ENCODE data around the gene LTB4R.

Gene LTB4R

DNA sequence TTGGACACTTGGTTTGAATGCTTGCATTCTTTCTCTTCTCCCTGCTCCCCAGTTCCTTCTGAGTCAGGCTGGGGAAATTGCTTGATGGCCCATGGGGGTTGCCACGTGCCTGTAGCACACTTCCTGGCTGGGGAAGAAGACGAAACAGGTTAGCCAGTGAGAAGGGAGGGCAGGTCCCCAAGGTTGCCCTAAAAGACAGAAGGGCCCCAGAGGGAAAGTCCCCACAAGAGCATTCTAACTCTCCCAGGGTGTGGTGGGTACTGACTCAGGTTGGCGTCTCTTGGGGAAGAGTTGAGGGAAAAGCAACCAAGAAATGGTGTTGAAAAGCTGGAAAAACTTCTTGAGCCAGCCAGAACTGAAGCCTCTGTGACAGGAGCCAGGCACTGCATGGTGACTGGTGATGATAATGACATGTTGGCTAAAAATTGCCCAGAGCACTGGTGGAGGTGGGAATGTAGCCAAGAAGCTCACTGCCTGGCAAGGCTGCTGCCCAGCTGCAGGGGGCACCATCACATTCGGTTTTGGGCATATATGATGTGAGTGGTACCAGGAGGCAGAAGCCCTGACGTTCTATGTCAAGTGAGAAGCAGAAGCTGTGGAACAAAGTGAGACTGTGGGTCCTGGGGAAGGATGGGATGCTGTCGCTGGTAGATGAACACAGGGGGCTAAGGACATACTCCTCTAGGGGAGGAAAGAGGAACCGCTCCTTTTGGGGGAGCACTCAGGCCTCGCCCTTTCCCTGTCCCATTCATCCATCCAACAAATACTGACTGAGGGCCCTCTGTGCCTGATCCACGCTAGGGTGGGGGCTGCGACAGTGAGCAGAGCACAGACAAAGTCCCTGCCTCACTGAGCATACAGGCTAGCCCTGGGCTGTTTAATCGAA is 31.8 kb upstream of the LTB4R start:
- peak; percentile 32 for DNase-seq (ENCODE audit: low spot score)

DNA sequence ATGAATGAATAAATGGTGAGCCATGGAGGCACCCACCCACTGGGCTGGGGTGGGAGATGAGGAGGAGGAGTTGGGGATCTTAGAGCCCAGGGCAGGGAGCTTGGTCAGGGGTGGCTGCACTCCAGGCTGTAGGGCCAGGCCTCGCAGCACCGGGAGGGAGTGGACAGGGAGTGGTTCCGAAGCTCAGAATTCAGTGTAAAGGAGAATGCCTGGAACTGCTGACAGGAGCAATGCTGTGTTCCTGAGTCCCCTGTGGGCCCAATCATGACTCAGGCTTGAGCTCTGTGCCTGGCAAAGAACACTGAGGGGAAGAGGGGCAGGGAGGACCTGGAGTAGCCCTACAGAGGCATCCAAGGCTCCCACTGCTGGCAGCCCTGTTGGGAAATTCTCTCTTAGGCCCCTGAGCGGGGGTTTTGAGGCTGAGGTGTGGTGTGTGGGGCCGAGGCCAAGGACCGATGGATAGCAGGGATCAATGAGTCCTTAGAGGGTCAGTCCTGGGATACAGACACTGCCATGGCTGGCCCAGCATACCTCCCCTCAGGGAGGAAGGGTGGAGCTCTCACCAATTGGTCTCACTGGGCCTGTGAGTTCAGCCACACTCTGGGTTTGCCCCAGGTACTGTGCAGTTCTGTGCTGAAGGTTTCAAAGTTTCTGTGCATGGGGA is 30.4 kb upstream of the LTB4R start:
- no peak for DNase-seq (ENCODE audit: low spot score)

DNA sequence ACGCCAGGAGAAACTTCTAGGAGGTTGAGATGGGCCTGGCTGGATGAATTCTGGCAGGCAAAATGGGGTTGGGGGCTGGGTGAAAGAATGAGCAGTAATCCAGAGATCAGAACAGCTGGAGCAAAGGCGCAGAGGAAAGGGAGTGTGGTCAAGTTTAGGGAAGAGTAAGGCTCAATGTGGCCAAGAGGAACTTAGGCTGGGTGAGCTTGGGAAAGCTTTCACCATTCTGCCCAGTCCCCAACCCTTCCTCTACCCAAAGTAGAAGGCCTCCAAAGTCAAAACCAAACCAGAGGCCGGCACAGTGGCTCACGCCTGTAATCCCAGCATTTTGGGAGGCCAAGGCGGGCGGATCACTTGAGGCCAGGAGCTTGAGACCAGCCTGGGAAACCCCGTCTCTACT is 29.7 kb upstream of the LTB4R start:
- DNase-seq (ENCODE audit: low spot score): no peak

DNA sequence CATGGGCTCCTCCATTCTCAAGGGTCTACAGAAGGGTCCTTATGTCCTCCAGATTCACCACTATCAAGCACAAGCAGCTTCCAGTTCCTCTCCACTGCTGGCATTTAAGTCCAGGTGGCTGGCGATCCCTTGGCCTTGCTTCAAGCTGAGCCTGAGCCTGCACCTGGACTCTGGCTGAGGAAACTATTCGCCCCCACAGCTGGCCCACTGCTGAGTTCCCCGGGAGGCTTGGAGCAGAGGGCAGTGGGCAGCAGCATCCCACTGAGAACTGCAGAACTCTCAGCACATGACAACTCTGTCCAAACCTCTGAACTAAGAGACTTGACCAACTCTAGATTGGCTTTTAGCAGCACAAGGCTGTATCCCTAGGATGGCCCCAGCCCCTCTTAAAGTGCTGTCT is 28.6 kb upstream of the LTB4R start:
- no peak for DNase-seq (ENCODE audit: low spot score)

DNA sequence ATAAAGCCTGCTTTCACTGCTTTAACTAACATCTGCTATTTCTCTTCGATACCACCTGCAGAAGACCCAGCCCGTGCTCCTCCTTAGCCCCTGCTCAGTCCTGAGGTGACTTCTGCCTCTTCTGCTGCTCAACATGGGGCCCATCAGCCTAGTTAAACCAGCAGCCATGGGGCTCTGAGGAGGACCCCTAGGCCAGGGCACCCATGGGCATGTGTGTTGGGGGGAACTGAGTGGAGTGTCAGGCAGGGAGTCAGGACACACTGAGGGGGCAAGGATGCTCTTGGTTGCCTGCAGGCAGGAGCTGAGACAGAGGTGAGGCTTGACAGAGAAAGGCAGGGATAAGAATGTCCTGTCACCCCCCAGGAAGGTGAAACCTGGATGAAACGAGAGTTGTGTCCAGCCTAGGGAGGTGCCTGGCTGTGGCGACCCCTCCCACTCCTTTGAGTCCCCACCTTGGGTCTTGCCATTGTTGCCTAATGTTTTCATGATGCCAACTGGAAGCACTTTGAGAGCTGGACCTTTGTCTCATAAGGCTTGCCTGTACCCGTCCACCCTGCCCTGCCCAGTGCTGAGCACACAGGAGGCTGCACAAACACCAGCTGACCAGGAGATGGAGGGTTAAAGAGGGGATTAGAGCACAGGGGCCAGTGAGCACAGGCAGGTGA is 27.4 kb upstream of the LTB4R start:
- no peak for DNase-seq (ENCODE audit: low spot score)

DNA sequence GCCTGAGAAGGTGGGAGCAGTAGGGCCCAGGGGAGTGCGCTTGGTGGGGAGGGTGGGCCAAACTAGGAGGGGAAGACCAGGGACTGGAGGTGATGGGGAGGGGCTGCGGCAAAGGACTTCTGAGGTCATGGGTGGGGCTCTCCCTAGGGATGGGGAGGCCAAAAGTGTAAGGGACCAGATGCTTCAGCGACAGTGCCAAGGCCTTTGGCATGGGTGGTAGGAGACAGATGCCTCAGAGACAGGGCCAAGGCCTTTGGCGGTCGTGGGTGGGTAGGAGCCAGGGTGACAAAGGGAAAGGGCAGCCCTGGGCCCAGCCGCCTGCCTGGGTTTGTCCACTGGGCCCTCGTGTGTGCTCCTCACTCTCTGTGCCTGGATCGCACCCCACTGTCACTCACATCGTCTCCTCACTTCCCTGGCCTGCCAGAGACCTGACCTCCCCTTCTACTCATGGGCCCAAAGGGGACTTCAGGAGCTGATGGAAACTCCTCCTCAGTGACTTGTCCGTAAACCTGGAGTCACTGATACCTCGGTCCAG is 26.7 kb upstream of the LTB4R start:
- no peak for DNase-seq (ENCODE audit: low spot score)

DNA sequence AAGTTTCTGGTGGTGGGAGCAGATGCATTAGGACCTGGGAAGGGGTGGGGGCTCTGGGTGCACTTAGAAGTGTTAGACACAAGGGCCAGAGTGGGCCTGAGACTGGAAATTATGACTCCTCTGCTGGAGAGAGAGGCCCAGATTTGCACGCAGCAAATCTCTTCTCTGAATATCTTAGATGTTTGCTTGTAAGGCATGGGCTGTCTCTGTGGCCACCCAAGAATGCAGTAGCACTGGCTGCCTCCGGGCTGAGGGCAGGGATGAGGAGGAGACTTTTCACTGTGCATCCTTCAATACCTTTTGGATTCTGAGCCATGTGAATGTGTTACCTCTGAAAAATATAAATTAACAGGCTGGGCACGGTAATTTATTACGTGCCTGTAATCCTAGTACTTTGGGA is 26.0 kb upstream of the LTB4R start:
- DNase-seq (ENCODE audit: low spot score): no peak

DNA sequence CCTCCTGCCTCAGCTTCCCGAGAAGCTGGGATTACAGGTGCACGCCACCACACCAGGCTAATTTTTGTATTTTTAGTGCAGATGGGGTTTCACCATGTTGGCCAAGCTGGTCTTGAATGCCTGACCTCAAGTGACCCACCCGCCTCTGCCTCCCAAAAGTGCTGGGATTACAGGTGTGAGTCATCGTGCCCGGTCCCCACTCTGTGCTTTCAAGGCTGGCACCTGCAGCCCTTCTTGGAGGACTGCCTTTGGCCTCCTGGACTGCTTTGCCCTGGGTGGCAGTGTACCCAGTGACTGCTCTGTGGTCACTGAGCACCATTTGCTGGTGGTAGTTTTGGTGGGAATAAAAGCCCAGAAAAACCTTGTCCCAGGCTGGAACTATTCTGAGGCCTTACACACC is 24.3 kb upstream of the LTB4R start:
- DNase-seq (ENCODE audit: low spot score): no peak

DNA sequence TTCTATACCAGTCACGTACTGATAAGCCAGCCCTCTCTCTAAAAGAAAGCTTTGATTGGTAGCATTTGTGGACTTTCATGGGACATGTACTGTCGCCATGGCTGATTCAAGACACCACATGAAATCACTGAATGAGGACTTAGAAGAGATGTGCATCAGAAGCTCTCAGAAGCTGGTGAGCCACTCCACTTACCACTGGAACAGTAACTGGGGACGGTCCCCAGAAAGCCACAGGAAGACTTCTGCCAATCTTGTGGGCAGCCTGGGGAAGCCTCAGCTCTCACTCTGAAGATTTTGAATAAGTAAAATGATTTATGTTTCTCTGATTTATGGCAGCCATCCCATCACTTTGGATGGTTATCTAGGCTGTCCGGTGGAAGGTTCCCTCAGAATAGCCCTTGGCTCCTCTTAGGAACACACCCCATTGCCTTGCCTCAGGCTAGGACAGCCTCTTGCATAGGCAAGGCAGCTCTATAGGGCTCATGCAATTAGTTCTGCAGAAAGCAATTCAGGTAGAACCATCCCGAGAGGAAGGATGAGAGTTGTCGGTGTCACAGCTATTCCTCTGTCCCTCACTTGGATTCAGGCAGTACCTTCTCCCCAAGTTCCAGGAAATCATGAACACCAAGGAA is 21.5 kb upstream of the LTB4R start:
- no peak for DNase-seq (ENCODE audit: low spot score)

DNA sequence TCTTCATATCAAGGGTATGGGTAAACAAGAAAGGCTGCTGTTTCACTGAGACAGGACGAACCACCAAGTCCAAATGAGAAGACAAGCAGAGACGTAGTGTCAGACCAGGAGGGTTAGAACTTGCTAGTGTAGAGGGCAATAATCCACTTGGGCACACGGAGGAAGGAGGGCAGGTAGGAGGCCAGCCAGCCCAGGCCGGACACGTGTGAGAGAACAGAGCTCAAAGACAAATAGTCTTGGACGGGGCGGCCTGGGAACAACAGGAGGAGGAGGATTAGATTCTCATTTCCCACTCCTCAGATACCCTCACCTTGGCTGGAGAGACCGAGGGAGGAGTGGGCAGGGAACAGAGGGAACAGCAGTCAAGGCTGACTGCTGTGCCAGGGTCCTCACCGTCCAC is 20.6 kb upstream of the LTB4R start:
- DNase-seq (ENCODE audit: low spot score): no peak

DNA sequence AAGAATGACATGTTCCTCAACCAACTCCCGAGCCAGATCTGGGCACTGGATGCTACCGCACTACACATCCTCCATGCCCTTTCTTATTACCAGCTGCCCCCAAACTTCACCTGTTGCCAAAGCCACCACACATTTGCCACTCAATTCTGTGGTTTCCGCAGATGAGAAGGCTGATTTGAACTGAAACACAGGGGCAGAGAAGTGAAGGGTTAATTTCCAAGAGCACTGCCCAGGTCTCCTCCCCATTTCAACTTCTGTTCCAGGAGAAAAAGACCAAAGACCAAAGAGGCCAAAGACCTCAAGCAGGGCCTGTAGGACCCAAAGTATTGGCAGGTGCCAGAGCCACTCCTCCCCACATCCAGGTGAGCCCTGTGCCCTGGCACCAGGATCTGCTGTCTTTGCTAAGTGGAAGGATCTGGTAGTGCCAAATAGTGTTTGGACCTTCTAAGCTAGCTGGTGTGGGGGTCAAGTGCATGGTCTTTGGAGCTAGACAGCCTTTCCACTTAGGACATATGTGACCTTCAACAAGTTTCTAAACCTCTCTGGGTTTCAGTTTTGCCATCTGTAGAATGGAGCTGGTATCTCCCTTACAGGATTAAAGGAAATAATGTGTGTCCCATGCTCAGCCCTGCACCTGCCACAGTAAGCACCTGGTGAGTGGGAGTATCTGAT is 19.7 kb upstream of the LTB4R start:
- DNase-seq (ENCODE audit: low spot score): no peak

DNA sequence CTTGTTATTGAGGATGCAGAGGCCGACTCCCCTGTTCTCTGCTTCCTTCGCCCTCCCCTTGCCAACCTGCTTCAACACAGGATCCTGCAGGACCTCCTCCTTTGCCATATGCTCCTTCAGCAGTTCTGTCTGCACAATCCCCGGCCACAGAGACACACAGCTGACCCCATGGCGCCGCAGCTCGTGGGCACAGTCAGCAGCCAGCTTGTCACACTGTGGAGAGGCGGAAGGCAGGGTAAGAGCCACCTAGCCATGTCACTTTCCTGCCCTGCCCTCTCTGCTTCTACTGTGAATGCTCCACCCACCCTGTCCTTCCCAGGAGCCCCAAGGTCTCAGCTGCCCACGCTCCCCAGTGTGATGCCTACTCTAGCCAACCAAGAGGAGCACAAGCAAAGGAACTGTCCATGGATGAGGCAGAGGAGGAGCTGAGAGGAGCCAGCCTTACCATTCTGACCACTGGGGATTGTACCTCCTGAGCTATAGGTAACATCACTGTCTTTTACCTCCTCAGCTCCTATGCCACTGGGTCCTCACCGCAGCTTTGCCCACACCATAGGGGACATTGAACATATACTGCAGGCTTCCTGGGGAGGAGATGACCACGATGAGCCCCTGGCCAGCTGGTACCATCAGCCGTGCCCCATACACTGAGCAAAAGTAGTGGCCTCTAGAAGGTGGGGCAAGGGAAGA is 19.0 kb upstream of the LTB4R start:
- no peak for DNase-seq (ENCODE audit: low spot score)

DNA sequence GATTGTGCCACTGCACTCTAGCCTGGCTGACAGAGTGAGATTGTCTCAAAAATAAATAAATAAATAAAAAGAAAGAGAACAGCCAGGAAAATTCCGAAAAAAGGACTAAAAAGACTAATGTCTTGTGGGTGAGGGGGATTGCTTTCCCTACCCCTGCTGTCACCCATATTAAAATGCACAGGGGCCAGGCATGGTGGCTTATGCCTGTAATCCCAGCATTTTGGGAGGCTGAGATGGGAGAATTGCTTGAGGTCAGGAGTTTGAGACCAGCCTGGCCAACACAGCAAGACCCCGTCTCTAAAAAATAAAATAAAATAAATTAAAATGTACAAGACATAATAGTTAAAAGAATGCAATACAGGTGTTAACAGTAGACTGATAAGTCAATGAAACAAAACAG is 17.8 kb upstream of the LTB4R start:
- DNase-seq (ENCODE audit: low spot score): no peak

DNA sequence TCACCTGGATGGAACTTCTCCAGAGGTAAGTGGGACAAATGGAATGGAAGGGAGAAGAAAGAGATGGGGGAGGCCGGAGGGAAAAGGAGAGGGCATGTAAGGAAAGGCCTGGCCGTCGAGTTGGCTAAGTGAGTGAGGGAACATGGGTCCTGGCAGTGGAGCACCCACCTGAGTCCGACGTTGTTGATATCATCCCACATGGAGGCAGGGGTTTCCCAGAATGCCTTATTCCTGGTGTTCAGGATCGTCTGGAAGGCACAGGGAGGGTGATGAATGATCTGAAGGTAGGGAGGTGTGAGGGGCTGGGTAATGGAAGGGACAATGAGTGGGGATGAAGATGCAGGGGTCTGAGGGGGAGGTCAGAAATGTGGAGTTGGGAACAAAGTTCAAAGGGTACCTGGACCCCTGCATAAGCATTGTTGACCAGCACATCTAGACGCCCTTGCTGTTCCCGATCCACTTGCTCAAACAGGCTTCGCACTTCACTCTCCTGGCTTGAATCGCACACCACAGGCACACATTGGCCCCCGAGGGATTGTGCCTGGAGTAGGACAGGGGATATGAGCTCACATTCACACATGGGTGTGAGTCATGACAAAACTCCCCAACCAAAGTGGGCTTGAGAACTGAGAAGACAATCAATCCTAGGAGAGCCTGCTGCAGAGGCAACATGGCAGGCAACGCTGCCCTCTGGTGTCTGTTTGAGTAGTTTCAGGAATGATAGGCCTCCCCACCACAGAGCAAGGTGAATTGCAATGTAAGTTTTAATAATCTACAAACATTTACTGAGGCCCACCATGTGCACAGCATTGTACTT is 14.8 kb upstream of the LTB4R start:
- peak; percentile 85 for DNase-seq (ENCODE audit: low spot score)

DNA sequence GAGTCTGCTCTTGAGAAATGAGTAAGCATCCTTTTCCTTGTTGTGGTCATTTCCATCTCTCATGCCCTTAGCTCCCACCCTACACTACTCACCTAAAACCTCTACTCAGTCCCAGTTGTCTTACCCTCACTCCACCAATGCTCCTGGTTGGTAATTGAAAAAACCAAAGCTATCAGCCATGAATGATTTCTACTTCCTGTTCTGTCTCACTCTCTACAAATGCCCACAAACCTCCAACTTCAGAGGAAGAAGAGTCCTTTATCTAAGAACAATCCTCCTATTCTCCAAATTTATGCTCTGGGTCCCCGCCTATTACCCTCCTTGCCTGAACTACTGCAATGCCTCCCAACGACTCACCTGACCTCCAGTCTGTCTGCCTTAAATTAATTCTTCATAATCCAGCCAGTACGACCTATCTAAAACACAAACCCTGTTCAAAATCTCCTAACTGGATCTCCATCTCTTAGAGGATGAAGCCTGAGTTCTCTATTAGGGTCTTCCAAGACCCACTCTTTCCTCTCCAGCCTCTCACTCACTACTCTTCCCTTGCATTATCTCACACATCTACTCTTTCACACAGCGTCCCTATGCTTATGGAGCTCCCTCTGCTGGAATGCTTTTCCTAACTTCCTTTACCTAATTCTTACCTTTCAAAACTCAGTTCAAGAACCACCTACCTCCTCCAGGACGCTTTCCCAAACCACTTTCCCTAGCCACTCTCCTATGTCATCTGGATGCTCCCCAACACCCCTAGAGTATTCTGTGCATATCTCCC is 13.9 kb upstream of the LTB4R start:
- DNase-seq (ENCODE audit: low spot score): peak; percentile 41

DNA sequence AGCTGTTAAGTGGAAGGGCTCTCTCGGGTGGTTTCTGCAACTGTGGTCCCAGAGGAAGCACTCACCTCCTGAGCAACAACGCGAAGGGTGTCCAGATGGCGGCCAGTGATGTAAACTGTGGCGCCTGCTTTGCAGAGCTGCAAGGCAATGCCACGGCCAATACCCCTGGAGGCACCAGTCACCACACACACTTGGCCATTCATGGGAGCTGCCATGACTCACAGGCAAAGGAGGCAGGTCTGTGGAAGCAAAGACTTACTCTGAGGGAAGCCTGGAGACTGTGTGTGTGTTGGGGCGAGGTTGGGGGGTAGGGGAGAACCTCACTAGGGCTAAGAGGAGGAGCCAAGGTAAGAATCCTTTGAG is 12.4 kb upstream of the LTB4R start:
- DNase-seq (ENCODE audit: low spot score): no peak

DNA sequence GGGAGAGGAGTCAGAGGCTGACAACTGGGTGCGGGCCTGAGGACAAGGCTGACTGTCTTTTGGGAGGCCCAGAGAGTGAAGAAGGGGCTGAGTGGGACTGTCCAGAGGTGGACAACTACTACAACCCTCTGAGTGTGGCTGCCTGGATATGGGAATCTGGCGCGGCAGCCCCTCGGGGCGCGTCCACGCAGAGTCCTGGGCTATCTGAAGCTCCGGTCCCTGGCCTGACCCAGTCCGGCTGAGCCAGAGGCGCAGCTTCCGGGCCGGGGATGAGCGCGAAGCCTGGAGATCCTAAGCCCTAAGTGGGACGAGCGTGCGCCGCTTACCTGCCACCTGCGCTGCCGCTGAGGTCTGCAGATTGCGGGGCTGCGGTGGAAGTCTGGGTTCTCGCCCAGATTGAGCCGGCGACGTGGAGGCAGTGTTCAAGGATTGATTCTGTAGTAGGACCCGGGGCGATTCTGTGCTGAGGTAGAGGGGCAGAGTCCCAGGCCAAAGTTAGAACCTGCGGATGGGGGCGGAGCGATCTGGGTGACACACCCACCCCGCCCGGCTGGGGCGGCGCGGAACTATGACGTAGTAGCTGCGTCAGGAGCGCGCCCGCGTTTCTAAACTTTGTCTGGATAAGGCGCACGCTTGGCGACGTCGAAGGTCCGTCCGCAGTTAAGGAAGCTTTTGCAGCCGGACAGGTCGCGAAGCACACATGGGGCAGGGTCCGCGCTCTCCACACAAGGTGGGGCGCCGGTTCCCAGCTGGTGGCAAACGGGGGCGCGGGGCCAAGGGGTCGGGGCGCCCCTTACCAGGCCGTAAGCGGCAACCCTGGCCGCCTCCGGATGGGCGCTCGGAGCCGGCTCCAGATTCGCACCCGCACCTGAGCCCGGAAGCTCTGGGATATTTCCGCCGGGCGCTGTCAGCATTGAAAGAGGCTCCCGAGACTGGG is 11.8 kb upstream of the LTB4R start, which contains the start of the genes DHRS1 and NOP9:
Gene DHRS1, minus strand, starts transcription at position 526 of the 937 bp plus-strand sequence. CDS start 674 bp downstream, outside the sequence.
Gene NOP9, plus strand, starts transcription at position 596 of the 937 bp plus-strand sequence. Its CDS starts 105 bp downstream, at position 701.
- peak; percentile 92 for DNase-seq (ENCODE audit: low spot score)

DNA sequence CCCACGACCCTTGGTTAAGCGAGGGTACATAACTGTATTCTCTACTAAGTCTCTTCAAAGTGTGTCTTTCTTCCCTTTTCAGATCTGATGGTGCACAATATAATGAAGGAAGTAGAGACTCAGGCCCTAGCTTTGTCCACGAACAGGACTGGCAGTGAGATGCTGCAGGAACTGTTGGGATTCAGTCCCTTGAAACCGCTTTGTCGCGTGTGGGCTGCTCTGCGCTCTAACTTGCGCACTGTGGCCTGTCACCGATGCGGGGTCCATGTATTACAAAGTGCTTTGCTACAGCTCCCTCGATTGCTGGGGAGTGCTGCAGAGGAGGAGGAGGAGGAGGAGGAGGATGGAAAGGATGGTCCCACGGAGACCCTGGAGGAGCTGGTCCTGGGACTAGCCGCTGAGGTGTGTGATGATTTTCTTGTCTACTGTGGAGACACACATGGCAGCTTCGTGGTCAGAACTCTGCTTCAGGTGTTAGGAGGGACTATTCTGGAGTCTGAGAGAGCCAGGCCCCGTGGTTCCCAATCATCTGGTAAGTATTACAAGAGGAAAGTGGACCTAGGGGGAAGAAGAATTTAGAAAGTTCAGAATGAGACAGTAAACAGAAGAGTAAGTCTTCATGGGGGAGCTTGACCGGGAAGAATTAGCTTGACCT is 10.8 kb upstream of the LTB4R start:
- DNase-seq (ENCODE audit: low spot score): no peak
